SK-N-MC (cell line): ENCODE measurements around the gene LRRTM1.
A peak's percentile ranks its signal among the peaks of the same experiment; 100 is the strongest.

Source experiments
- DNase-seq: peaks from one replicate; pipeline ENCODE4 v3.0.0-alpha.2; 2011; ENCODE audit warnings: low read depth, low spot score
- H3K27ac ChIP-seq: fragments of 200-600 bp; sonication (generic); 2 replicates; pipeline ENCODE4 v1.5.1; 2016; ENCODE audit warnings: mixed run types
- H3K36me3 ChIP-seq: fragments of 200-600 bp; sonication (generic); 2 replicates; pipeline ENCODE4 v1.6.1; 2017; ENCODE audit warnings: antibody characterized with exemption, low read length, mixed read lengths; ENCODE audit not compliant: insufficient read depth
- H3K4me3 ChIP-seq: fragments of 200-600 bp; sonication (generic); 2 replicates; pipeline ENCODE4 v1.5.1; 2016
- H3K9ac ChIP-seq: fragments of 200-600 bp; sonication (generic); 2 replicates; pipeline ENCODE4 v1.8.0; 2017; ENCODE audit warnings: mixed run types, mixed read lengths; ENCODE audit not compliant: insufficient read length
- H3K9me3 ChIP-seq: fragments of 200-600 bp; sonication (generic); 2 replicates; pipeline ENCODE4 v1.6.1; 2017; ENCODE audit warnings: low read depth, mild to moderate bottlenecking, antibody characterized with exemption, low read length, moderate library complexity, mixed read lengths
- EZH2 ChIP-seq: fragments of 200-600 bp; sonication (generic); IDR thresholded peaks from one replicate; pipeline ENCODE4 v1.6.1; 2017; ENCODE audit warnings: antibody characterized with exemption
- FOXP2 ChIP-seq: optimal IDR thresholded peaks from 2 replicates; pipeline ENCODE3; 2011; ENCODE audit warnings: mild to moderate bottlenecking, moderate library complexity; ENCODE audit not compliant: insufficient read depth; ENCODE audit errors: extremely low read length, control extremely low read depth
- POLR2AphosphoS5 ChIP-seq: IDR thresholded peaks from 2 replicates; pipeline ENCODE4 v1.6.1; 2012; ENCODE audit warnings: mild to moderate bottlenecking, low read depth, low read length, borderline replicate concordance

LRRTM1 gene, protein sequence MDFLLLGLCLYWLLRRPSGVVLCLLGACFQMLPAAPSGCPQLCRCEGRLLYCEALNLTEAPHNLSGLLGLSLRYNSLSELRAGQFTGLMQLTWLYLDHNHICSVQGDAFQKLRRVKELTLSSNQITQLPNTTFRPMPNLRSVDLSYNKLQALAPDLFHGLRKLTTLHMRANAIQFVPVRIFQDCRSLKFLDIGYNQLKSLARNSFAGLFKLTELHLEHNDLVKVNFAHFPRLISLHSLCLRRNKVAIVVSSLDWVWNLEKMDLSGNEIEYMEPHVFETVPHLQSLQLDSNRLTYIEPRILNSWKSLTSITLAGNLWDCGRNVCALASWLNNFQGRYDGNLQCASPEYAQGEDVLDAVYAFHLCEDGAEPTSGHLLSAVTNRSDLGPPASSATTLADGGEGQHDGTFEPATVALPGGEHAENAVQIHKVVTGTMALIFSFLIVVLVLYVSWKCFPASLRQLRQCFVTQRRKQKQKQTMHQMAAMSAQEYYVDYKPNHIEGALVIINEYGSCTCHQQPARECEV

DNA sequence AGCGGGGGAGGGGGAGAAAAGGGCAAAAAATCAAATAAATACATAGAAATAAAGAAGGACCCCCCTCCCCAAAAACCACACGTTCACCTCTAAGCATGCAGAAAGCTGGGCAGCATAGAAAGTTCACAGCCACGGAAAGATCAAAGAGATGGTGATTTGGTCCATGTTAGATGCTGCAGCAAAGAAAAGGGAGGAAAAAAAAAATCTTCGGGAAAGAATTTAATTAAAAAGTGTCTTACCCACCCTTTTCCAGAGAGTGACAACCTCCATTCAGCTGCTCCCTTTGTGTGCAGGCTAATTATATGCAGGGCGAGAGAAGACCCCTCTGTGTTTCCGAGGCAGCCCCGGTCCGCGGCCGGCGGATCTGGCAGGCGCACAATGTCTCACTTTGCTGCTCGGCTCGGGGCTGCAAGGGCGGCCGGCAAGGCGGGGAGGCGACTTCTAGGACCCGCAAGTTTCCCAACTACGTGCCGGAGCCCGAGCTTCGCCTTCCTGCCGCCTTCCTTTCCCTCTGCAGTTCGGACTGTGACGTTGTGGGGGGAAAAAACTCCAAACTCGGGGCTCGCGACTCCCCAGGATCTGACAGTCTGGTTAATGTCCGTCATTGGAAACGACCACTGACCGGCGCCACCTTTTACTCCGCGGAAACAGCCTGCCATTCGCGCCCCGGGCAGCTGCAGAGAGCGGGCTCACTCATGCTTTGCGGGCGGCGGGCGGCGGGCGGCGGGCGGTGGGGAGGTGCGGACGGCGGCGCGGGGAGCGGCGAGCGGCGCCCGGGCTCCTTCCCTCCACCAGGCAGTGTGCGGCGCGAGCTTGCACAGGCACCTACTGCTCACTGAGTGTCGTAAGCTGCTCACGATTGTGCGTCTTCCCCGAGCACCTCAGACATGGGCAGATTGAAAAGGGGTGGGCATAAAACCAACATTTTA is at the start of gene LRRTM1:
LRRTM1 (minus strand) TSS at position 844 of the 929 bp plus-strand sequence. CDS start 933 bp downstream, outside the sequence.
- Histone ChIP-seq H3K36me3 (no peaks in the 10 kb centered on the region), H3K9ac (peak within 1 kb of the TSS; percentile 31), H3K4me3 (peak within 1 kb of the TSS; percentile 79), H3K9me3 (no peaks in the 10 kb centered on the region), H3K27ac (no peak within 1 kb of the TSS)
- TF ChIP-seq POLR2AphosphoS5 (no peak), FOXP2 (no peak), EZH2 (no peak)
- no peak for DNase-seq

DNA sequence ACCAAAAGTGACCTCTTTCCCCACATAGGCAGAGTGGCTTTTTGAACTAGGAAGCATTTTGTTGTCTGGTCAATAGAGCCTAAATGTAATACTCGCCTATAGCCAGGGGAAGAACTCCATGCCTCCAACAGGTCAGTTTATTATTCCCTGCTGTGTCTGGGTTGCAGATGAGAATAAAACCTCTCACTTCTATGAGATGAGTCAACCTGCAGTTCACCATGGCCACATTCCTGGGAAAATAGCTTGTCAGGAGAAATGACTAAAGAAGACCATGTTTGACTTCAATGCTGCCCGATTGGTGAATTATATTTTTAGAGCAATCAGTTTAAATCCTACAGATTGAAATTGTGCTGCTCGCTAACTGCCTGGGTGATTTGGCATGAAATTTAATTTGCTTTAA is 46.7 kb upstream of the LRRTM1 start:
- H3K36me3 ChIP-seq: no peaks in the 10 kb centered on the region
- no peak overlapping the region for H3K4me3 ChIP-seq
- DNase-seq: no peak
- no peak for TF ChIP-seq POLR2AphosphoS5
- no peak for TF ChIP-seq FOXP2
- no peak for TF ChIP-seq EZH2
- H3K9me3 ChIP-seq: no peaks in the 10 kb centered on the region
- no peak overlapping the region for H3K9ac ChIP-seq
- H3K27ac ChIP-seq: no peak overlapping the region

DNA sequence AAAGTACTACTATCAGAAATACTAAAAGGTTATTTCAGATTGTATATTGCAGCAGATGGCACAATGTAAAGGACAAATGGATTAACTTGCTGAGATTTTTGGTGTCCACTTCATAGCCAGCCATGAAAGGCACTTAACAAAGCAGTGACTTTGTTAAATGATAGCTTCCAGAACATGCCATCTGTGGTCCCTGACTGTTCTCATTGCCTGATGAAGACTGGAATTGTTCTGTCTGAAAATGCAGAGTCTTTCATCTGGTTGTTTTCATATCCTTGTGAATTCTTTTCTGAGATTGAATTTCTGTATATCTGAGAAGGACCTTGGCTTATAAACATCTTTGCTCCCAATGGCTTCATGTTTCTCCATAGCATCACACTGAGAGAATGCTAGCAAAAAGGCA is 44.4 kb upstream of the LRRTM1 start:
- Histone ChIP-seq H3K27ac (no peak overlapping the region), H3K9ac (no peak overlapping the region), H3K4me3 (no peak overlapping the region), H3K36me3 (no peaks in the 10 kb centered on the region), H3K9me3 (no peaks in the 10 kb centered on the region)
- no peak for TF ChIP-seq POLR2AphosphoS5
- no peak for TF ChIP-seq EZH2
- TF ChIP-seq FOXP2: no peak
- DNase-seq: no peak

DNA sequence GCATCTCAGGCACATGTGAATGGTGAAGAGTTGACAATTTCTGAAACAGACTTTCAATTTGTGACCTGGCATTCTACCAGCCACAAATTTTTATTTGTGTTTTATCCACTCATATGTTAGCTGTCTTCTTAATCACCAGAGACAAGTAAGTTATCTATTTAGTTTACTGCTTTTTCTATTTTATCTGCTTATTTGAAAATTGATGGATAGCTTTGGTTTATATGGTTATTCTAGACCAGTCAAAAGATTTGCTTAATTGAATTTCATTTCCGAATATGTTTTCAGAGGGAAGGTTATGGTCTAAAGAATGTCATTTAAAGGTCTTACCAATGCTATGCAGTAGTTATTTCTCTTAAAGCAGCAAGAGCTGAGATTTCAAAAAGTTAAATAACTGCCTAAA is 43.5 kb upstream of the LRRTM1 start:
- no peak overlapping the region for H3K4me3 ChIP-seq
- H3K36me3 ChIP-seq: no peaks in the 10 kb centered on the region
- no peak for DNase-seq
- TF ChIP-seq FOXP2 (no peak), POLR2AphosphoS5 (no peak)
- H3K27ac ChIP-seq: no peak overlapping the region
- no peak overlapping the region for H3K9ac ChIP-seq
- no peaks in the 10 kb centered on the region for H3K9me3 ChIP-seq

DNA sequence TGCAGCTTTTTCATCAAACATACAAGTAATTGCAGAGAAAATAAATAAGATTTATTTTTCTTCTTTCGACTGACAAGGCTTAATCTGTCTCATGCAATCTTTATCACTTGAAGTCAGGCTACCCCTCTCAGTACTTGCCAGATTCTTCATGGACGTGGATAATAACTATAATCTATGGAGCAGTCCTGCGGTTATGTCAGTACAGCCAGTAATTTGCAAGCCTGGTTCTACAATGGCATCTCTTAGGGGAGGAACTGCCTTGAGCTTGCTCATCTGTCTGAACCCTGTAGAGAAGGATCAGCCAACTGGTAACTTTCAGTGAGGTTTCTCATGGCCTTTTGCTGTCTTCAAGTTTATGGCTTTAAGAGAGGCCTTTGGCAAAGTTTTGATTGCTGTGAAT is 35.5 kb upstream of the LRRTM1 start:
- no peak overlapping the region for H3K4me3 ChIP-seq
- H3K36me3 ChIP-seq: no peaks in the 10 kb centered on the region
- H3K27ac ChIP-seq: no peak overlapping the region
- H3K9me3 ChIP-seq: no peaks in the 10 kb centered on the region
- no peak for DNase-seq
- H3K9ac ChIP-seq: no peak overlapping the region
- TF ChIP-seq EZH2: no peak
- no peak for TF ChIP-seq POLR2AphosphoS5
- no peak for TF ChIP-seq FOXP2

DNA sequence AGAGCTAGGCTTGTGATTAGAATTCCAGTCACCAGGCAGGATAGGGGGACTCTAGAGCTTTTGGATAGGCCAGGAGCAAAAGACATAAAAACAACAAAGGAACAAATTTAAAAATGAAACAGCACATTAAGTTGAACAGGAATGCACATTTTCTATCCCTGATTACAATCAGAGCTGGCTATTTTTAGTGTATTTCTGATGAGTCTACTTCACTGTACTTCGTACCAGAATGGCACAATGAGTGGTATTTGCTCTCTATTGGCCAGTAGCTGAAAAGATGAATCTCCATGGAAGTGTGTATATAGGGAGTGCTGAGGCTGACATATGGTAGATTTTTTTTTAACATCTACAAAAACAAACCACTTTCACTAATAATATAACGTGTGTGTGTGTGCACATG is 34.2 kb upstream of the LRRTM1 start:
- H3K36me3 ChIP-seq: no peaks in the 10 kb centered on the region
- no peak overlapping the region for H3K27ac ChIP-seq
- H3K9me3 ChIP-seq: no peaks in the 10 kb centered on the region
- no peak overlapping the region for H3K9ac ChIP-seq
- TF ChIP-seq POLR2AphosphoS5: no peak
- TF ChIP-seq FOXP2: no peak
- no peak for TF ChIP-seq EZH2
- no peak for DNase-seq
- H3K4me3 ChIP-seq: no peak overlapping the region

DNA sequence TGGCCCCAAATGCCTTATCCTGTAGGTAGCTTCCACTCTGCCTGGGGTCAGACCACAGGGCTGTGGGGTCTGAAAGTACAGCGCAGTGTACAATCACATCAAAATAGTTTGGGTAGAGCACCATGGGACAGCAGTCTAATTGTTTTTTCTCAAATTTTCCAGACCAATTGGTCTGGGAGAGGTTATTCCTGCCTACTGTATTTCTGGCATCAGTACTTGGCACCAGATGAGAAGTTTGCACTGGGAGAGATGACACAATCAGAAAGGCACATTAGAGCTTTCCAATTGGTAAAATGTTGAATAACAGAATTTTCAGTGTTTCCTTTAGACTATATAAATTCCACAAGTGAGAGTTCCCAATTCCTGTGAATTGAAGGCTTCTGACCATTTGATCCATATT is 30.9 kb upstream of the LRRTM1 start:
- Histone ChIP-seq H3K4me3 (no peak overlapping the region), H3K9me3 (no peaks in the 10 kb centered on the region), H3K36me3 (no peaks in the 10 kb centered on the region), H3K9ac (no peak overlapping the region), H3K27ac (no peak overlapping the region)
- no peak for DNase-seq
- TF ChIP-seq EZH2: no peak
- TF ChIP-seq FOXP2: no peak
- TF ChIP-seq POLR2AphosphoS5: no peak

DNA sequence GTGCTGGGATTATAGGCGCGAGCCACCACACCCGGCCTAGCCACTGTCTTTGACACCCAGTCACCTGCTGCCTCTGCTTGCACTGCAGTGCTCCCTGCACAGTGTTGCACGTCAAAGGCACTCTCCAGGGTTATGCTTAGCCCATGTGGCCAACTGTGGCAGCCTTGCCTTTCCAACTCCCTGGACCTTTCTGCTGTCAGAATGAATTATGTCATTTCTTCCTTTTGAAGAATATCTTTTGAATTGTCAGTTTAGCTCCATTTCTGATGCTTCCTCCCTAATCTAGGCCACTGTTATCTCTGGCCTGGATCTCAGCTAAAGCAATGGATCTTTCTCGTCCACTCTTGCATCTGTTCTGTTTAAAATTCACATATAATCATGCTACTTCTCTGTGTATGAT is 29.3 kb upstream of the LRRTM1 start:
- DNase-seq: no peak

More for the DNA sequence above, 29.3 kb upstream of the LRRTM1 start:
- Histone ChIP-seq H3K9me3 (no peaks in the 10 kb centered on the region), H3K9ac (no peak overlapping the region), H3K4me3 (no peak overlapping the region), H3K27ac (no peak overlapping the region), H3K36me3 (no peaks in the 10 kb centered on the region)
- no peak for TF ChIP-seq POLR2AphosphoS5
